ENCODE measurements around the gene CHD1. TPM values are rescaled to one million over a fixed set of nuclear protein-coding genes. Genes with fewer than 3 reads are reported as not detected.

CHD1 gene
- total and polyA plus RNA-seq, 9 of the 15 experiments (the other 6 are each of a cell fraction or from before 2014, with no cell fraction given) = 27.3 to 133 (median 58.7) TPM

DNA sequence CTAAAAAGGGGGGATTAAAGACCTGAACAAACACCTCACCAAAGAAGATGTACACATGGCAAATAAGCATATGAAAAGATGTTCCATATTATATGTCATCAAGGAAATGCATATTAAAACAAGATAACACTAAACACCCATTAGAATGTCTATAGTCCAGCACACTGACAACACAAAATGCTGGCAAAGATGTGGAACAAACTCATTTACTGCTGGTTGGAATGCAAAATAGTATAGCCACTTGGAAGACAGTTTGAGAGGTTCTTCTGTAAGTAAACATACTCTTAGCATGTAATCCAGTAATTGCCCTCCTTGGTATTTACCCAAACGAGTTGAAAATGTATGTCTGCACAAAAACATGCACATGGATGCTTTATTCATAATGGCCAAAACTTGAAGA is 81.8 kb downstream of the CHD1 start:
- Histone ChIP-seq H3K27ac (ENCODE audit: extremely low read depth, low read depth, low read length) (no peak overlapping the region), H3K9me3 (replicated peaks; ENCODE audit: control insufficient read depth, insufficient read depth, low read depth, low read length) (0 out of 2 replicates have a peak, but pooled peaks cover 4% of the 10 kb centered on the region), H3K36me3 (ENCODE audit: control insufficient read depth, insufficient read depth, low read length) (no peaks in the 10 kb centered on the region), H3K9ac (ENCODE audit: insufficient read depth in 1 of 2, low read depth in 2 of 2, low read length in 2 of 2) (no peak overlapping the region), H3K4me1 (replicated peaks in 1 of 2; ENCODE audit: control insufficient read depth in 2 of 2, insufficient read depth in 2 of 2, low read length in 2 of 2) (no peaks in the 10 kb centered on the region), H3K79me2 (ENCODE audit: control insufficient read depth, insufficient read depth, low read length) (no peaks in the 10 kb centered on the region), H3K4me2 (ENCODE audit: insufficient read depth, low read length) (no peak overlapping the region), H3K4me3 (no peak overlapping the region), H3K9me1 (ENCODE audit: control insufficient read depth, insufficient read depth, low read length) (no peaks in the 10 kb centered on the region), H2AFZ (ENCODE audit: low read depth, low read length) (no peak overlapping the region), H3K27me3 (ENCODE audit: control insufficient read depth in 2 of 2, insufficient read depth in 2 of 2, low read length in 2 of 2) (no peaks in the 10 kb centered on the region), H4K20me1 (replicated peaks; ENCODE audit: control insufficient read depth, insufficient read depth, low read length) (no peaks in the 10 kb centered on the region)
- FAIRE-seq = no peak
- CTCF ChIA-PET (ENCODE audit: low intra/inter-chr PET ratio) = no interaction called here
- POLR2A ChIA-PET = no interaction called here
- in situ Hi-C loops (cut with MboI) (no loop called here), intact Hi-C loops (cut with micrococcal nuclease) (no loop called here)
- ATAC-seq = no peak
- BruUV-seq (replicated peaks) = no TSS peak
- TF ChIP-seq RBM34 (IDR thresholded peaks at IDR 0.05; ENCODE audit: borderline replicate concordance, insufficient read depth, low read length) (no peak), FOXJ3 (CRISPR knock-in tag; IDR thresholded peaks at IDR 0.05) (no peak), ZNF133 (CRISPR knock-in tag; IDR thresholded peaks at IDR 0.05) (no peak), XRCC3 (IDR thresholded peaks at IDR 0.05) (no peak), NR3C1 (CRISPR knock-in tag; IDR thresholded peaks at IDR 0.05) (no peak), ZKSCAN1 (IDR thresholded peaks at IDR 0.05; ENCODE audit: low read depth, low read length) (no peak), EGR1 (conservative IDR thresholded peaks at IDR 0.05) (no peak), ZNF398 (CRISPR knock-in tag; IDR thresholded peaks at IDR 0.05) (no peak), MCM2 (IDR thresholded peaks at IDR 0.05; ENCODE audit: low read depth) (no peak), ZNF449 (CRISPR knock-in tag; IDR thresholded peaks at IDR 0.05) (no peak), ARNT (IDR thresholded peaks at IDR 0.05) (no peak), FOS (IDR thresholded peaks at IDR 0.05; ENCODE audit: extremely low read depth, insufficient read length) (no peak), VEZF1 (CRISPR knock-in tag; IDR thresholded peaks at IDR 0.05) (no peak), MEIS2 (IDR thresholded peaks at IDR 0.05; ENCODE audit: partially characterized antibody) (no peak), KDM1A (IDR thresholded peaks at IDR 0.05) (no peak), U2AF1 (optimal IDR thresholded peaks at IDR 0.05; ENCODE audit: low read depth, low read length) (no peak)
- TF ChIP-seq, protein P1, sequence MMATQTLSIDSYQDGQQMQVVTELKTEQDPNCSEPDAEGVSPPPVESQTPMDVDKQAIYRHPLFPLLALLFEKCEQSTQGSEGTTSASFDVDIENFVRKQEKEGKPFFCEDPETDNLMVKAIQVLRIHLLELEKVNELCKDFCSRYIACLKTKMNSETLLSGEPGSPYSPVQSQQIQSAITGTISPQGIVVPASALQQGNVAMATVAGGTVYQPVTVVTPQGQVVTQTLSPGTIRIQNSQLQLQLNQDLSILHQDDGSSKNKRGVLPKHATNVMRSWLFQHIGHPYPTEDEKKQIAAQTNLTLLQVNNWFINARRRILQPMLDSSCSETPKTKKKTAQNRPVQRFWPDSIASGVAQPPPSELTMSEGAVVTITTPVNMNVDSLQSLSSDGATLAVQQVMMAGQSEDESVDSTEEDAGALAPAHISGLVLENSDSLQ (IDR thresholded peaks at IDR 0.05) = no peak
- no peak for DNase-seq (ENCODE audit: extremely low read depth in 1 of 4, low spot score in 3 of 4)
- 0% methylated on average over 1 of the region's 1 CpG for WGBS (ENCODE audit: insufficient coverage, low coverage, missing lambda C conversion rate)
